Astrocyte (in vitro differentiated cells and primary cell): ENCODE results near the gene OR10V1. TPM values are rescaled to one million over a fixed set of nuclear protein-coding genes. Genes with fewer than 3 reads are reported as not detected.
A peak's percentile ranks its signal among the peaks of the same experiment; 100 is the strongest.

Source experiments
- DNase-seq: peaks from one replicate; pipeline ENCODE4 v3.0.0-alpha.2; 2010; ENCODE audit warnings: low read depth
- FAIRE-seq: peaks from 2 replicates; lab custom pipeline; 2011; peaks lifted over from hg19 to GRCh38; lab: Jason Lieb, UNC
- H2AFZ ChIP-seq: 2 replicates; pipeline ENCODE4 v1.6.0; 2012; ENCODE audit warnings: low read depth, low read length, inconsistent platforms
- H3K27ac ChIP-seq: 2 replicates; pipeline ENCODE4 v1.5.1; 2011; ENCODE audit warnings: low read depth, low read length, inconsistent platforms
- H3K27me3 ChIP-seq: 2 replicates; pipeline ENCODE4 v1.6.0; 2011; ENCODE audit warnings: low read length, inconsistent platforms; ENCODE audit not compliant: insufficient read depth
- H3K36me3 ChIP-seq: 2 replicates; pipeline ENCODE4 v1.5.1; 2011; ENCODE audit warnings: low read length, inconsistent platforms; ENCODE audit not compliant: insufficient read depth
- H3K4me1 ChIP-seq: 2 replicates; pipeline ENCODE4 v1.5.1; 2011; ENCODE audit warnings: low read length, inconsistent platforms; ENCODE audit not compliant: insufficient read depth
- H3K4me2 ChIP-seq: 2 replicates; pipeline ENCODE4 v1.6.0; 2012; ENCODE audit warnings: low read length, inconsistent platforms
- H3K4me3 ChIP-seq: 2 replicates; pipeline ENCODE4 v1.5.1; 2011; ENCODE audit warnings: low read depth, mild to moderate bottlenecking, low read length, inconsistent platforms; ENCODE audit not compliant: insufficient read depth
- H3K79me2 ChIP-seq: 2 replicates; pipeline ENCODE4 v1.6.0; 2012; ENCODE audit warnings: mild to moderate bottlenecking, low read length, inconsistent platforms; ENCODE audit not compliant: insufficient read depth
- H3K9ac ChIP-seq: 2 replicates; pipeline ENCODE4 v1.6.0; 2012; ENCODE audit warnings: mild to moderate bottlenecking, low read length, inconsistent platforms
- H3K9me3 ChIP-seq: 2 replicates; pipeline ENCODE4 v1.5.1; 2012; ENCODE audit warnings: low read depth, mild to moderate bottlenecking, low read length, inconsistent platforms; ENCODE audit not compliant: insufficient read depth
- H4K20me1 ChIP-seq: 2 replicates; pipeline ENCODE4 v1.6.0; 2012; ENCODE audit warnings: low read length, inconsistent platforms; ENCODE audit not compliant: insufficient read depth
- H3K27ac Mint-ChIP-seq: one replicate; pipeline ENCODE4 v1.8.0; 2021; ENCODE audit warnings: mild to moderate bottlenecking, mixed read lengths; ENCODE audit not compliant: unreplicated experiment
- H3K27me3 Mint-ChIP-seq: one replicate; pipeline ENCODE4 v1.8.0; 2021; ENCODE audit warnings: low read depth, mixed read lengths; ENCODE audit not compliant: unreplicated experiment
- H3K36me3 Mint-ChIP-seq: one replicate; pipeline ENCODE4 v1.8.0; 2021; ENCODE audit warnings: low read depth, mixed read lengths; ENCODE audit not compliant: unreplicated experiment
- H3K4me1 Mint-ChIP-seq: one replicate; pipeline ENCODE4 v1.8.0; 2021; ENCODE audit warnings: low read depth, mixed read lengths; ENCODE audit not compliant: unreplicated experiment
- H3K4me3 Mint-ChIP-seq: one replicate; pipeline ENCODE4 v1.8.0; 2021; ENCODE audit warnings: mild to moderate bottlenecking, moderate library complexity, mixed read lengths; ENCODE audit not compliant: unreplicated experiment
- H3K9me3 Mint-ChIP-seq: one replicate; pipeline ENCODE4 v1.8.0; 2021; ENCODE audit warnings: mild to moderate bottlenecking, mixed read lengths; ENCODE audit not compliant: unreplicated experiment
- EZH2 ChIP-seq: IDR thresholded peaks from 2 replicates; pipeline ENCODE4 v1.6.1; 2012; ENCODE audit warnings: mild to moderate bottlenecking, low read length, inconsistent platforms; ENCODE audit not compliant: insufficient read depth
- total RNA-seq: library from RNA; stranded (reverse); gene quantifications from 2 replicates; pipeline ENCODE4 v1.2.1, GENCODE V29; 2021
- TF ChIP-seq, protein P1 (sequence below): IDR thresholded peaks from 2 replicates; pipeline ENCODE4 v1.5.1; 2011; ENCODE audit warnings: low read depth, mild to moderate bottlenecking, inconsistent platforms, low read length, moderate library complexity; ENCODE audit not compliant: insufficient read depth

The OR10V1 gene
- total RNA-seq, 1 donor from 2014 or later: not detected

DNA sequence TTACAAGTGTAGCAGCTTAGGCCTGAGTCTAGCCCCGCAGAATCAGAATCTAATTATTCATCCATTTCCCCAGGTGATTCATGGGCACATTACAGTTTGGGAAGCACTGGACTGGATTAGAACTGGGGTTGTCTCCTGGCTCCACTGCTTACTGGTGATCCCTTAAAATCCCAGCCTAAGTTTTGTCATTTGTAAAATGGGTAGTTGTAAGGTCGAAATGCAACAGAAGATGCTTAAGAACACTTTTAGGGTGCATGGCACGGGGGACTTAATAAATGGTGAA is 42.9 kb upstream of the OR10V1 start:
- H3K9ac ChIP-seq: no peak overlapping the region
- no peak overlapping the region for H3K27ac ChIP-seq
- H3K36me3 Mint-ChIP-seq: peaks cover 11% of the 10 kb centered on the region
- H3K79me2 ChIP-seq: peaks cover 24% of the 10 kb centered on the region
- H4K20me1 ChIP-seq: peaks cover 45% of the 10 kb centered on the region
- no peaks in the 10 kb centered on the region for H3K27me3 Mint-ChIP-seq
- peak; percentile 29 for DNase-seq
- no peak overlapping the region for H3K4me3 ChIP-seq
- peaks cover 20% of the 10 kb centered on the region for H3K4me1 ChIP-seq
- H3K36me3 ChIP-seq: no peaks in the 10 kb centered on the region
- H3K27ac Mint-ChIP-seq: peak overlapping the region; percentile 94
- peak overlapping the region; percentile 99 for H3K4me2 ChIP-seq
- H3K4me1 Mint-ChIP-seq: peaks cover 10% of the 10 kb centered on the region
- TF ChIP-seq, protein P1, sequence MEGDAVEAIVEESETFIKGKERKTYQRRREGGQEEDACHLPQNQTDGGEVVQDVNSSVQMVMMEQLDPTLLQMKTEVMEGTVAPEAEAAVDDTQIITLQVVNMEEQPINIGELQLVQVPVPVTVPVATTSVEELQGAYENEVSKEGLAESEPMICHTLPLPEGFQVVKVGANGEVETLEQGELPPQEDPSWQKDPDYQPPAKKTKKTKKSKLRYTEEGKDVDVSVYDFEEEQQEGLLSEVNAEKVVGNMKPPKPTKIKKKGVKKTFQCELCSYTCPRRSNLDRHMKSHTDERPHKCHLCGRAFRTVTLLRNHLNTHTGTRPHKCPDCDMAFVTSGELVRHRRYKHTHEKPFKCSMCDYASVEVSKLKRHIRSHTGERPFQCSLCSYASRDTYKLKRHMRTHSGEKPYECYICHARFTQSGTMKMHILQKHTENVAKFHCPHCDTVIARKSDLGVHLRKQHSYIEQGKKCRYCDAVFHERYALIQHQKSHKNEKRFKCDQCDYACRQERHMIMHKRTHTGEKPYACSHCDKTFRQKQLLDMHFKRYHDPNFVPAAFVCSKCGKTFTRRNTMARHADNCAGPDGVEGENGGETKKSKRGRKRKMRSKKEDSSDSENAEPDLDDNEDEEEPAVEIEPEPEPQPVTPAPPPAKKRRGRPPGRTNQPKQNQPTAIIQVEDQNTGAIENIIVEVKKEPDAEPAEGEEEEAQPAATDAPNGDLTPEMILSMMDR: no peak
- TF ChIP-seq EZH2: no peak
- H2AFZ ChIP-seq: no peak overlapping the region
- no peak for FAIRE-seq
- H3K9me3 ChIP-seq: no peaks in the 10 kb centered on the region
- H3K27me3 ChIP-seq: no peaks in the 10 kb centered on the region
- H3K4me3 Mint-ChIP-seq: peak overlapping the region; percentile 96
- no peaks in the 10 kb centered on the region for H3K9me3 Mint-ChIP-seq

DNA sequence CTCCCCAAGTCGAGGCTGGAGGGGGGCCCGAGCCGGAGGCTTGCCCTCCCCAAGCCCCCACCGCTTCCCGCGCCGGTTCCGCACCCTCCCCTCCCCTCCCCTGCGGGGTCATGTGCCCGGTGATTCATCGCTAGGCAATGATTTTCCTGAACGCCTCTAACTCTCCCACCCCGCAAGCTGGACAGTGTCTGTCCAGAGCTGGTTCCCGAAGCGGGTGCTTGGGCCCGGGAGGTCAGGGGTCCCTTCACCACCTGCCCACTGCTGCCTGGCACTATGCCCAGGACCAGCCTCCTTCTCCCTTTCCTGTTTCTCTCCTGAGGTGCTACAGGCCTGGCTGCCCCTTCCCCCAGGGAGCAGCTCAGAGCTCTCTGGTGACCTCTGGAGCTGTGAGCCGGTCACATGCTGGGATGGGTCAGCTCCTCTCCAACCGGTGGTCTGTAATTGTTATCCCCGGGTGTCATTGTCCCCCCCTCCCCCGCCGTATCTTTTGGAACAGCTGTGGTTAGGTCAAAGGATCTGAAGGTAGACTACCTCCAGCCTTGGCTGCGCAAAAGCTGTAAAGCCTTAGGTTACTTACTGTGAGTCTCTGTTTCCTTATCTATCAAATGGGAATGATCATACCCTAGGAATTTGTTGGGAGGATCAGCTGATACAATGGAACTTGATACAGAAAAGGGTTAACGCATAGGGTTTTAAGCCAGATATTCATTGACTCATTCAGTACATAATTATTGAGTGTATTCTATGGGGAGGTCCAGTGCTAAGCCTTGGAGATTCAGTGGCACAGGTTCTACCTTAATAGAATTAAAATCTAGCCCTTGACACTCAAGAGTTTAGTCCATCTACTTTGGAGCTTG is 42.3 kb upstream of the OR10V1 start:
- peaks cover 10% of the 10 kb centered on the region for H3K4me1 Mint-ChIP-seq
- H3K27ac Mint-ChIP-seq: peak overlapping the region; percentile 94
- DNase-seq: peak; percentile 63
- Histone ChIP-seq H3K4me2 (peak overlapping the region; percentile 99), H3K4me1 (peaks cover 20% of the 10 kb centered on the region), H3K36me3 (no peaks in the 10 kb centered on the region), H3K27ac (peak overlapping the region; percentile 75), H4K20me1 (peaks cover 42% of the 10 kb centered on the region), H3K27me3 (no peaks in the 10 kb centered on the region), H3K4me3 (peak overlapping the region; percentile 83), H2AFZ (peak overlapping the region; percentile 89), H3K9ac (peak overlapping the region; percentile 83), H3K79me2 (peaks cover 24% of the 10 kb centered on the region), H3K9me3 (no peaks in the 10 kb centered on the region)
- no peaks in the 10 kb centered on the region for H3K9me3 Mint-ChIP-seq
- no peak for FAIRE-seq
- H3K36me3 Mint-ChIP-seq: peaks cover 11% of the 10 kb centered on the region
- H3K4me3 Mint-ChIP-seq: peak overlapping the region; percentile 96
- no peak for TF ChIP-seq EZH2
- TF ChIP-seq, protein P1: no peak
- no peaks in the 10 kb centered on the region for H3K27me3 Mint-ChIP-seq
